A549 (cell line): ENCODE results near the gene OR6Q1. TPM values are rescaled to one million over a fixed set of nuclear protein-coding genes. Genes with fewer than 3 reads are reported as not detected.

Source experiments
- ATAC-seq, 2 experiments: fragments of 200-7000 bp in 1 of 2; fragments of >200 bp in 1 of 2; cut with Nextera tagmentation in 1 of 2; cut with Tn5 transposase in 1 of 2; 3 replicates each; pipeline versions ENCODE4 v1.8.0 to v1.9.1; 2018 to 2020; ENCODE audit warnings: mild to moderate bottlenecking in 1 of 2, moderate library complexity in 1 of 2
- CTCF ChIA-PET: fragments of 300-600 bp; sonication (Branson Sonifier 250); formaldehyde crosslinking; extraction: SDS; loops from one replicate; lab custom pipeline; 2021; ENCODE audit warnings: antibody characterized with exemption, inconsistent platforms; lab: Yijun Ruan, JAX
- POLR2A ChIA-PET: fragments of 350-600 bp; formaldehyde crosslinking; extraction: SDS; loops from one replicate; lab custom pipeline; 2021; ENCODE audit warnings: antibody characterized with exemption, inconsistent platforms; lab: Yijun Ruan, JAX
- DNase-seq, 2 experiments: peaks; one replicate each; pipeline versions ENCODE4 v3.0.0 to v3.0.0-alpha.2; 2011 to 2016; ENCODE audit warnings: low read depth in 1 of 2, low spot score in 1 of 2
- FAIRE-seq: peaks from 2 replicates; lab custom pipeline; 2011; peaks lifted over from hg19 to GRCh38; lab: Jason Lieb, UNC
- H3K27ac ChIP-seq, 2 experiments: fragments of >200 bp; sonication (Bioruptor Twin); formaldehyde crosslinking; 3 replicates each; pipeline ENCODE4 v1.5.1; 2016 to 2017
- H3K4me1 ChIP-seq: fragments of >200 bp; sonication (Bioruptor Twin); formaldehyde crosslinking; 3 replicates; pipeline ENCODE4 v1.6.1; 2016
- H3K4me2 ChIP-seq: fragments of >200 bp; sonication (Bioruptor Twin); formaldehyde crosslinking; 3 replicates; pipeline ENCODE4 v1.6.1; 2016
- H3K4me3 ChIP-seq: fragments of >200 bp; sonication (Bioruptor Twin); formaldehyde crosslinking; 3 replicates; pipeline ENCODE4 v1.5.1; 2016
- H3K9me3 ChIP-seq: fragments of >200 bp; sonication (Bioruptor Twin); formaldehyde crosslinking; 3 replicates; pipeline ENCODE4 v1.6.1; 2016
- BHLHE40 ChIP-seq: IDR thresholded peaks from 2 replicates; pipeline ENCODE4 v1.6.1; 2012; ENCODE audit warnings: low read depth, low read length, inconsistent platforms
- CBX2 ChIP-seq: fragments of 200-600 bp; sonication (generic); IDR thresholded peaks from 2 replicates; pipeline ENCODE4 v1.6.1; 2016; ENCODE audit warnings: low read depth, mild to moderate bottlenecking, borderline replicate concordance
- CHD4 ChIP-seq: fragments of 200-600 bp; sonication (generic); IDR thresholded peaks from 2 replicates; pipeline ENCODE4 v1.6.1; 2016; ENCODE audit warnings: antibody characterized with exemption, mild to moderate bottlenecking, borderline replicate concordance
- ELK1 ChIP-seq: fragments of 150-350 bp; IDR thresholded peaks from 2 replicates; pipeline ENCODE4 v1.6.1; 2014; ENCODE audit warnings: low read depth, mild to moderate bottlenecking, low read length
- FOSL2 ChIP-seq, 2 experiments: fragments of 450-650 bp in 1 of 2; fragments of >200 bp in 1 of 2; sonication (Bioruptor Twin) in 1 of 2; formaldehyde crosslinking; IDR thresholded peaks; 2 replicates each; pipeline versions ENCODE4 v1.5.0 to v1.6.1; 2016 to 2020; ENCODE audit warnings: mild to moderate bottlenecking in 1 of 2, moderate library complexity in 1 of 2
- FOXS1 ChIP-seq: fragments of 250-450 bp; sonication (Bioruptor Pico); IDR thresholded peaks from 2 replicates; pipeline ENCODE4 v1.5.0; 2020; ENCODE audit warnings: mild to moderate bottlenecking, moderate library complexity
- GATA3 ChIP-seq: IDR thresholded peaks from 2 replicates; pipeline ENCODE4 v1.6.1; 2012; ENCODE audit warnings: borderline replicate concordance
- MAFK ChIP-seq: fragments of 450-650 bp; IDR thresholded peaks from 2 replicates; pipeline ENCODE4 v1.6.1; 2014; ENCODE audit not compliant: partially characterized antibody
- MAZ ChIP-seq: fragments of 150-350 bp; IDR thresholded peaks from 2 replicates; pipeline ENCODE4 v1.6.1; 2014; ENCODE audit warnings: antibody characterized with exemption, low read depth, low read length, borderline replicate concordance
- NFE2L2 ChIP-seq: fragments of 150-350 bp; conservative IDR thresholded peaks from 2 replicates; pipeline ENCODE4 v1.6.1; 2014; ENCODE audit warnings: low read length
- PHF8 ChIP-seq: fragments of 200-600 bp; sonication (generic); IDR thresholded peaks from 2 replicates; pipeline ENCODE4 v1.6.1; 2016; ENCODE audit warnings: low read depth, mild to moderate bottlenecking, antibody characterized with exemption, moderate library complexity, borderline replicate concordance
- RAD21 ChIP-seq, 2 experiments: fragments of >200 bp in 1 of 2; sonication (Bioruptor Twin) in 1 of 2; formaldehyde crosslinking in 1 of 2; IDR thresholded peaks in 1 of 2; conservative IDR thresholded peaks in 1 of 2; 2 replicates in 1 of 2; 3 replicates in 1 of 2; pipeline ENCODE4 v1.6.1; 2012 to 2018; ENCODE audit warnings: inconsistent platforms in 1 of 2
- RARB ChIP-seq: fragments of 250-450 bp; sonication (Bioruptor Pico); IDR thresholded peaks from 2 replicates; pipeline ENCODE4 v1.8.0; 2021; ENCODE audit warnings: mild to moderate bottlenecking, moderate library complexity
- RNF2 ChIP-seq: fragments of 200-600 bp; sonication (generic); IDR thresholded peaks from 2 replicates; pipeline ENCODE4 v1.6.1; 2016; ENCODE audit warnings: low read depth, mild to moderate bottlenecking, antibody characterized with exemption, moderate library complexity, borderline replicate concordance
- SREBF2 ChIP-seq: fragments of 450-650 bp; IDR thresholded peaks from 2 replicates; pipeline ENCODE4 v1.6.1; 2014; ENCODE audit warnings: mild to moderate bottlenecking, moderate library complexity
- TFCP2L1 ChIP-seq: fragments of 250-450 bp; sonication (Bioruptor Pico); IDR thresholded peaks from 2 replicates; pipeline ENCODE4 v1.5.0; 2021; ENCODE audit warnings: mild to moderate bottlenecking
- TP53 ChIP-seq: fragments of 250-450 bp; sonication (Bioruptor Pico); IDR thresholded peaks from 2 replicates; pipeline ENCODE4 v1.5.0; 2021; ENCODE audit warnings: mild to moderate bottlenecking, moderate library complexity
- USF2 ChIP-seq: fragments of 450-650 bp; IDR thresholded peaks from 2 replicates; pipeline ENCODE4 v1.6.1; 2014; ENCODE audit warnings: antibody characterized with exemption
- ZC3H11A ChIP-seq: fragments of 450-650 bp; IDR thresholded peaks from 2 replicates; pipeline ENCODE4 v1.6.1; 2014; ENCODE audit warnings: antibody characterized with exemption, mild to moderate bottlenecking
- ZFP36 ChIP-seq: fragments of 450-650 bp; IDR thresholded peaks from 2 replicates; pipeline ENCODE4 v1.6.1; 2014; ENCODE audit warnings: borderline replicate concordance; ENCODE audit not compliant: partially characterized antibody
- ZSCAN20 ChIP-seq: fragments of 250-450 bp; sonication (Bioruptor Pico); IDR thresholded peaks from 2 replicates; pipeline ENCODE4 v1.8.0; 2022; ENCODE audit warnings: mild to moderate bottlenecking, moderate library complexity
- WGBS: methylation state at CpG from one replicate; pipeline ENCODE4 v1.1.6; 2017; ENCODE audit errors: missing lambda C conversion rate; 5-methylcytosine and 5-hydroxymethylcytosine counted together
- polyA plus RNA-seq, 4 experiments: library from polyadenylated mRNA; depleted of rRNA in 3 of 4; stranded (reverse); fragments of >200 nt; fragmentation: RNase III in 1 of 4; extraction: RNeasy Plus Mini Kit Qiagen cat#74134 plus additional on column Dnase treatment in 1 of 4; gene quantifications; 2 replicates in 3 of 4; 3 replicates in 1 of 4; pipeline ENCODE4 v1.2.3, GENCODE V29; 2011 to 2017
- TF ChIP-seq, protein P1 (sequence below): IDR thresholded peaks from 2 replicates; pipeline ENCODE4 v1.6.1; 2012
- TF ChIP-seq, protein P2 (sequence below): IDR thresholded peaks from 2 replicates; pipeline ENCODE4 v1.6.1; 2012; ENCODE audit warnings: low read depth, borderline replicate concordance

The OR6Q1 gene
- polyA plus RNA-seq, 2 of the 4 experiments (the other 2 are of a cell fraction) = not detected

DNA sequence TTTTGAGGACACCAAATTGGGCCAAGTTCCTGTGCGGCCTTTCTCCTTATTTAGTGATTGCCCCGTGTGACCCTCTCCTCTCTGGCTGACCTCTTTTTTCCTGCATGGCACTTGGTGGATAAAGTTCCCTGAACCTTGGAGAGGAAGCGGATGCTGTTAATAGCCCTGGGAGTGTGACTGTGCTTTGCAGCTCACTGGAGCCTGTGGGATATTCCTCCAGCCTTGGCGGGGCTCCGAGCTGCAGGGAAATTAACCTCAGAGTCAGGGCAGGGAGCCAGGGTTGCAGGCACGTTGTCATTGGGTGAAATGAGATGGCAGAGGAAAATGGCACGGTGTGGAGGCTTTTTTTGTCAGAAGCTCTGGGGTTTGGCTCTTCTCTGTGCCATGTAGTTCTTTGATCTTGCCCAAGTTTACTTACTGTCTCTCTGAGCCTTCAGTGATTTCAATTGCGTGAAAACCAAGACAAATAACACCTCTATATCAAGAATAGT, 6.1 kb upstream of the OR6Q1 start:
- no peak overlapping the region for H3K27ac ChIP-seq
- ChIA-PET CTCF (no interaction called here), POLR2A (no interaction called here)
- 48% methylated on average over 8 of the region's 8 CpGs for WGBS
- TF ChIP-seq FOXS1 (CRISPR knock-in tag) = no peak
- TF ChIP-seq BHLHE40 = no peak
- TF ChIP-seq RAD21 (conservative IDR thresholded peaks at IDR 0.05 in 1 of 2, IDR thresholded peaks at IDR 0.05 in 1 of 2) = no peak
- TF ChIP-seq NFE2L2 = no peak
- TF ChIP-seq PHF8 = no peak
- TF ChIP-seq TFCP2L1 (CRISPR knock-in tag) = no peak
- no peak for TF ChIP-seq ELK1
- TF ChIP-seq FOSL2 (IDR thresholded peaks at IDR 0.05) = no peak
- no peak for TF ChIP-seq FOSL2 (CRISPR knock-in tag; IDR thresholded peaks at IDR 0.05)
- no peak for TF ChIP-seq ZSCAN20 (CRISPR knock-in tag)
- TF ChIP-seq GATA3 = no peak
- no peak for TF ChIP-seq MAZ
- no peak for TF ChIP-seq MAFK
- no peak for TF ChIP-seq CBX2
- TF ChIP-seq ZFP36 = no peak
- no peak for TF ChIP-seq ZC3H11A
- TF ChIP-seq, protein P1, sequence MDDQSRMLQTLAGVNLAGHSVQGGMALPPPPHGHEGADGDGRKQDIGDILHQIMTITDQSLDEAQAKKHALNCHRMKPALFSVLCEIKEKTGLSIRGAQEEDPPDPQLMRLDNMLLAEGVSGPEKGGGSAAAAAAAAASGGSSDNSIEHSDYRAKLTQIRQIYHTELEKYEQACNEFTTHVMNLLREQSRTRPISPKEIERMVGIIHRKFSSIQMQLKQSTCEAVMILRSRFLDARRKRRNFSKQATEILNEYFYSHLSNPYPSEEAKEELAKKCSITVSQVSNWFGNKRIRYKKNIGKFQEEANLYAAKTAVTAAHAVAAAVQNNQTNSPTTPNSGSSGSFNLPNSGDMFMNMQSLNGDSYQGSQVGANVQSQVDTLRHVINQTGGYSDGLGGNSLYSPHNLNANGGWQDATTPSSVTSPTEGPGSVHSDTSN = no peak
- no peak for TF ChIP-seq SREBF2
- TF ChIP-seq CHD4 = no peak
- no peak overlapping the region for H3K4me2 ChIP-seq
- no peaks in the 10 kb centered on the region for H3K9me3 ChIP-seq
- FAIRE-seq = no peak
- H3K4me3 ChIP-seq = no peak overlapping the region
- DNase-seq = no peak
- H3K4me1 ChIP-seq = no peaks in the 10 kb centered on the region
- no peak for ATAC-seq

GRCh38 chr11:58027341-58027740, 3.4 kb upstream of the OR6Q1 start:
- DNase-seq = no peak
- POLR2A ChIA-PET = no interaction called here
- no peak overlapping the region for H3K4me2 ChIP-seq
- CTCF ChIA-PET = no interaction called here
- no peaks in the 10 kb centered on the region for H3K4me1 ChIP-seq
- TF ChIP-seq RNF2 = no peak
- no peak for TF ChIP-seq RARB (CRISPR knock-in tag)
- TF ChIP-seq USF2 = no peak
- no peak for TF ChIP-seq TP53 (CRISPR knock-in tag)
- TF ChIP-seq, protein P2, sequence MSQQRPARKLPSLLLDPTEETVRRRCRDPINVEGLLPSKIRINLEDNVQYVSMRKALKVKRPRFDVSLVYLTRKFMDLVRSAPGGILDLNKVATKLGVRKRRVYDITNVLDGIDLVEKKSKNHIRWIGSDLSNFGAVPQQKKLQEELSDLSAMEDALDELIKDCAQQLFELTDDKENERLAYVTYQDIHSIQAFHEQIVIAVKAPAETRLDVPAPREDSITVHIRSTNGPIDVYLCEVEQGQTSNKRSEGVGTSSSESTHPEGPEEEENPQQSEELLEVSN = no peak
- no peak for TF ChIP-seq SREBF2
- no peak for ATAC-seq
- no peak overlapping the region for H3K27ac ChIP-seq
- 23% methylated on average over 4 of the region's 4 CpGs for WGBS
- H3K9me3 ChIP-seq = no peaks in the 10 kb centered on the region
- no peak overlapping the region for H3K4me3 ChIP-seq
- FAIRE-seq = no peak
